Measurements from ENCODE around the gene GTF2IRD1. TPM values are rescaled to one million over a fixed set of nuclear protein-coding genes. Genes with fewer than 3 reads are reported as not detected.

The GTF2IRD1 gene
- total RNA-seq, 1 experiment from 2014 or later, result 34.3 TPM

DNA sequence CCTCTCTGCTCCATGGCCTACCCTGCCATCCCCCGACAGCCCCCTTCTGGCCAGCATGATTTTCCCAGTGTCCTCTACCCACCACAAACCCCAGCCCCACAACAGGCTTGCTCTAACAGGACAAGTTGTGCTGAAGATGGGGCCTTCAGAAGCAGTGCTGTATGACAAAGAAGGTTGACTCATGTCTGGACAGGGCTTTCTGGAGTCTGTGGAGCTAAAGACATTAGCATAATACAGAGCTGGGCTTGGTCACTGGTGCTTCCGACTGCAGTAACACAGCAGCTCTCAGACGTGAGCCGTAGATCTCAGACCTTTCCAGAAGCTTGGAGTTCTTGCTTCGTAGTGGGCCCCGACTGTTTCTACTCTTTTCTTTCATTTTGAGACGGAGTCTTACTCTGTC is 100.5 kb downstream of the GTF2IRD1 start:
- no peak overlapping the region for H2AFZ ChIP-seq (ENCODE audit: low read length)
- no peaks in the 10 kb centered on the region for H3K9me3 ChIP-seq (ENCODE audit: control insufficient read depth, low read depth, low read length)
- H2AK5ac ChIP-seq (ENCODE audit: insufficient read length, low read length), result no peak overlapping the region

More for the DNA sequence above, 100.5 kb downstream of the GTF2IRD1 start:
- Histone ChIP-seq H2BK15ac (ENCODE audit: low read depth, low read length) (no peak overlapping the region), H3K14ac (ENCODE audit: insufficient read depth, low read length) (no peak overlapping the region), H3K4me2 (ENCODE audit: insufficient read depth, insufficient read length, low read length) (no peak overlapping the region), H3K27ac (ENCODE audit: insufficient read length, low read depth, low read length) (no peak overlapping the region), H3K9ac (ENCODE audit: extremely low read depth, insufficient read length, low read length) (no peak overlapping the region), H3K56ac (ENCODE audit: insufficient read length, low read depth, low read length) (no peak overlapping the region), H2BK5ac (ENCODE audit: insufficient read length, low read length) (no peak overlapping the region), H2BK12ac (ENCODE audit: insufficient read length, low read depth, low read length) (no peak overlapping the region), H4K8ac (replicated peaks; ENCODE audit: insufficient read length, low read depth, low read length) (no peak overlapping the region), H3K18ac (ENCODE audit: insufficient read length, low read depth, low read length) (no peak overlapping the region), H3K27me3 (ENCODE audit: insufficient read depth, low read length) (no peaks in the 10 kb centered on the region), H3K4me1 (ENCODE audit: insufficient read depth, low read length) (no peaks in the 10 kb centered on the region), H3K4ac (ENCODE audit: low read depth, low read length) (no peak overlapping the region), H2BK120ac (ENCODE audit: low read depth, low read length, poor library complexity, severe bottlenecking) (no peak overlapping the region), H4K91ac (ENCODE audit: insufficient read length, low read depth, low read length) (no peak overlapping the region), H4K5ac (ENCODE audit: insufficient read length, low read depth, low read length) (no peak overlapping the region), H3K23ac (ENCODE audit: insufficient read length, low read depth, low read length) (no peak overlapping the region), H3K23me2 (ENCODE audit: insufficient read length, low read depth, low read length, poor library complexity, severe bottlenecking) (no peaks in the 10 kb centered on the region), H2BK20ac (ENCODE audit: low read depth, low read length, poor library complexity, severe bottlenecking) (no peak overlapping the region), H3K79me1 (ENCODE audit: insufficient read depth, low read depth, low read length, poor library complexity, severe bottlenecking) (no peaks in the 10 kb centered on the region), H3T11ph (ENCODE audit: low read length) (no peak overlapping the region), H3K79me2 (ENCODE audit: insufficient read depth, low read length) (no peaks in the 10 kb centered on the region), H4K20me1 (ENCODE audit: control insufficient read depth, insufficient read depth, insufficient read length) (no peaks in the 10 kb centered on the region)
- no CpG with 5 or more reads among the region's 7 CpGs for WGBS (ENCODE audit: extremely low coverage, insufficient read length, low lambda C conversion rate)
- Mint-ChIP-seq H3K4me3 (no peak overlapping the region; a peak in 1 of 5 replicates), H3K36me3 (ENCODE audit: insufficient read depth in 1 of 3, low read depth in 3 of 3) (peaks cover 8 to 48% (median 44%) of the 10 kb centered on the region in 3 experiments; a peak in 6 of 7 replicates), H3K27me3 (ENCODE audit: low read depth) (no peaks in the 10 kb centered on the region; the same call in 1 of the 2 replicates), H3K9me3 (no peaks in the 10 kb centered on the region), H3K4me1 (no peaks in the 10 kb centered on the region), H3K27ac (peak overlapping the region in 2 of 3 experiments; percentile 8 to 66; a peak in 1 of 7 replicates)
- no peak for DNase-seq
- no peak for TF ChIP-seq CTCF (conservative IDR thresholded peaks at IDR 0.05)

All from H9 (cell line).